ENCODE results near the gene SAMD4B.

DNA sequence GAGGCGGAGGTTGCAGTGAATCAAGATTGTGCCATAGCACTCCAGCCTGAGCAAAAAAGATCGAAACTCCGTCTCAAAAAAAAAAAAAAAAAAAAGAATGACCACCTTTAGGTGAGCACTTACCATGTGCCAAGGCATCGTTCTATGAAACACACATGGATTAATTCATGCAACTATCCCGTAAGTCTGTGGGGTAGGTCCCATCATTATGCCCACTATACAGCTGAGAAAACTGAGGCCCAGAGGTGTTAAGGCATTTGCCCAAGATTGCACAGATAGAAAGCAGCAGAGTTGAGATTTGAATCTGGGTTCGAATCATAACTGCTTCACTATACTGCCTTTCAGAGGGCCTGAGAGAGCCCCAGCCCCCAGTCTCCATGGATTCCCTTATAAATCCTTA lies 8.7 kb upstream of the SAMD4B start:
- TF ChIP-seq, protein P1, sequence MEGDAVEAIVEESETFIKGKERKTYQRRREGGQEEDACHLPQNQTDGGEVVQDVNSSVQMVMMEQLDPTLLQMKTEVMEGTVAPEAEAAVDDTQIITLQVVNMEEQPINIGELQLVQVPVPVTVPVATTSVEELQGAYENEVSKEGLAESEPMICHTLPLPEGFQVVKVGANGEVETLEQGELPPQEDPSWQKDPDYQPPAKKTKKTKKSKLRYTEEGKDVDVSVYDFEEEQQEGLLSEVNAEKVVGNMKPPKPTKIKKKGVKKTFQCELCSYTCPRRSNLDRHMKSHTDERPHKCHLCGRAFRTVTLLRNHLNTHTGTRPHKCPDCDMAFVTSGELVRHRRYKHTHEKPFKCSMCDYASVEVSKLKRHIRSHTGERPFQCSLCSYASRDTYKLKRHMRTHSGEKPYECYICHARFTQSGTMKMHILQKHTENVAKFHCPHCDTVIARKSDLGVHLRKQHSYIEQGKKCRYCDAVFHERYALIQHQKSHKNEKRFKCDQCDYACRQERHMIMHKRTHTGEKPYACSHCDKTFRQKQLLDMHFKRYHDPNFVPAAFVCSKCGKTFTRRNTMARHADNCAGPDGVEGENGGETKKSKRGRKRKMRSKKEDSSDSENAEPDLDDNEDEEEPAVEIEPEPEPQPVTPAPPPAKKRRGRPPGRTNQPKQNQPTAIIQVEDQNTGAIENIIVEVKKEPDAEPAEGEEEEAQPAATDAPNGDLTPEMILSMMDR (IDR thresholded peaks at IDR 0.05): no peak
- TF ChIP-seq POLR2A (IDR thresholded peaks at IDR 0.05): no peak
- TF ChIP-seq EP300 (IDR thresholded peaks at IDR 0.05; ENCODE audit: low read depth): no peak
